Neural progenitor cell (in vitro differentiated cells): ENCODE data around the gene CCDC63.

ENCODE experiments used
- CTCF ChIP-seq: fragments of 200-600 bp; sonication (generic); IDR thresholded peaks from 2 replicates; pipeline ENCODE4 v1.5.1; 2017; ENCODE audit warnings: antibody characterized with exemption, mild to moderate bottlenecking
- EZH2 ChIP-seq: fragments of 200-600 bp; sonication (generic); IDR thresholded peaks from 2 replicates; pipeline ENCODE4 v1.6.1; 2017; ENCODE audit warnings: antibody characterized with exemption, mild to moderate bottlenecking, moderate library complexity

DNA sequence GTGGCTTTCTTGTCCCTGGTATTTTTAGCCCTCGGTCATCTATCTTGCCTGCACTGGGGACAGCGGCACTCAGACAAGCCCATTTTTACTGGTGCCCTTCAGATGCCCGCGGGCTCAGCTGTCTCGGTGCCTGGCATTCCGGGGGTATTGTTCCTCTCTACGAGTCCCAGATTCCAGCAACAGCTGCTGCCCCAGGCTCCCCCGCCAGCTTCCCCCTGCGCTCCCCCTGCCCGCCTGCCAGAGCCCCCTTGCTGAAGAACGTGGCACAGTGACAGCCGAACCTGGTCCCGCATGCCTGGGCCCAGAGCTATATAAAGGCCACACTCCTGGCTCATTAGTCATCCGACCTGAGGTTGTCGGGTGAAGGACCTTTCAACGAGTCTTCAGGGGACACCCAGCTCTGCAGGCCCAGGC is 84.5 kb downstream of the CCDC63 start:
- TF ChIP-seq CTCF, result no peak
- no peak for TF ChIP-seq EZH2
